ENCODE results near the gene TUBGCP2.

Gene TUBGCP2

DNA sequence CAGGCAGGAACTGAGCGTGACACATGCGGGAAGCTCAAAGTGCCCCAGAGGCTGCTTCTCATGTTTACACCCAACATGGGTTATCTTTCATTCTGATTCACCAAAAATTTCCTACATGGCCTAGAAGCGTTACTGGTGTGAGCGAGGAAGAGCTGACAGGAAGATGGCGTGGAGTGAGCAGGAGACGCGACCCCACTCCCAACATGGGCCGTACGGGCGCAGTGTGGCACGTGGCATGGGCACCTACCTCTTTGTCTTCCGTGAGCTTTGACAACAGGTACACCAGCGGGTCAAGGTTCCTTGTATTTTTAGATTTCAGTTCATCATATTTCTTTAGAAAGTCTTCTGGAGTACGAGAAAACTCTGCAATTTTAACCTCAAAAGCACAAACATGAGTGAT, 8.9 kb downstream of the TUBGCP2 start:
- DNase-seq: no peak

DNA sequence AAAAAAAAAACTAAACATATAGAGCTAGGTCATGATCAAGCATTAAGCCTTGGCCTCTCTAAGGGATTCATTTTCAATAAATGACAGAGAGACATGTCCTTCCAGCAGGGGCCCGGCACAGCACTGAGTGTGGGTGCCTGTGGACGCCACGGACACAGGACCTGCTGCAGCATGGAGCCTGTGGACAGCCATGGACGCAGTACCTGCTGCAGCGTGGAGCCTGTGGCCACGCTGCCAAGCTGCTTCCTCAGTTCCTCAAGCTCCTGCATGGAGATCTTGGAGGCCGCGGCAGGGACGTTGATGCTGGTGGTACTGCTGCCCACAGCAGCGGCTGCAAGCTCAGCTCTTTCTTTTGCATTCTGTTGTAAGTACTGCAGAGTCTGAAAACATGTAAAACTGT, 9.4 kb downstream of the TUBGCP2 start:
- DNase-seq: no peak

DNA sequence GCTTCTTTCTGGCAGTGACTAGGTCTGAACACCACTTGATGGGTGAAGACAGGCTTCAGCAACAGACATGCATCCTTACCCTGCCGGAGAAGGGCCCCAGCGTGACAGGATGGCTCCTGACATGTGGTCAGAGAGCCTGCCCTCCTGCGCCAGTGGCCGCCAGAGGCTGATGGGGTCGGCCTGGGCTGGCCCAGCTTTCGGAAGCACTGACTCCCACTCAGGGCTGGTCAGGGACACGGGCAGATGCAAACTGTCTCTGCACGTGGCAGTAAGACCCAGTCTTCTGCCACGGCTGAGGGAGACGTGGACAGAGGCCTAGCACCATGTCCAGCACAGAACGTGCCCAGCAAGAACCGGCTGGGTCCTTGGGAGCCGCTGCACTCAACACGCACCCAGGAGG, 10.2 kb downstream of the TUBGCP2 start:
- DNase-seq: no peak

DNA sequence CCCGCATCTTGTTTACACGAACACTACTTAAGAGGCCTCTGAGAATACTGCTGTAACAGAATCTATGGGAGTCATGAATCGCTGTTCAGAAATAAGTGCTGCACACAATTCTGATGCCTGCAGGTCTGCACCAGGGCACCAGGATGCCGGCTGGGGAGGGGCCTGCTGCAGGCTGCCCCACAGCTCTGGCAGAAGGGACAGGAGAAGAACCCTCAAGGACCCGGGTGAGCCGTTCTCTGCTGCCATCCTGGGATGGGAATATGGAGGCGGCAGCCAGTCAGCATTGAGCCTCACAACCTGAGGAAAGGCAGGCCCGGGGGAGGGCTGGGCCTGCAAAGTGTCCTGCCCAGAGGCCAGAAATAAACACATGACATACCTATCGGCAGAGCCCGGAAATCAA, 11.2 kb downstream of the TUBGCP2 start:
- no peak for DNase-seq

DNA sequence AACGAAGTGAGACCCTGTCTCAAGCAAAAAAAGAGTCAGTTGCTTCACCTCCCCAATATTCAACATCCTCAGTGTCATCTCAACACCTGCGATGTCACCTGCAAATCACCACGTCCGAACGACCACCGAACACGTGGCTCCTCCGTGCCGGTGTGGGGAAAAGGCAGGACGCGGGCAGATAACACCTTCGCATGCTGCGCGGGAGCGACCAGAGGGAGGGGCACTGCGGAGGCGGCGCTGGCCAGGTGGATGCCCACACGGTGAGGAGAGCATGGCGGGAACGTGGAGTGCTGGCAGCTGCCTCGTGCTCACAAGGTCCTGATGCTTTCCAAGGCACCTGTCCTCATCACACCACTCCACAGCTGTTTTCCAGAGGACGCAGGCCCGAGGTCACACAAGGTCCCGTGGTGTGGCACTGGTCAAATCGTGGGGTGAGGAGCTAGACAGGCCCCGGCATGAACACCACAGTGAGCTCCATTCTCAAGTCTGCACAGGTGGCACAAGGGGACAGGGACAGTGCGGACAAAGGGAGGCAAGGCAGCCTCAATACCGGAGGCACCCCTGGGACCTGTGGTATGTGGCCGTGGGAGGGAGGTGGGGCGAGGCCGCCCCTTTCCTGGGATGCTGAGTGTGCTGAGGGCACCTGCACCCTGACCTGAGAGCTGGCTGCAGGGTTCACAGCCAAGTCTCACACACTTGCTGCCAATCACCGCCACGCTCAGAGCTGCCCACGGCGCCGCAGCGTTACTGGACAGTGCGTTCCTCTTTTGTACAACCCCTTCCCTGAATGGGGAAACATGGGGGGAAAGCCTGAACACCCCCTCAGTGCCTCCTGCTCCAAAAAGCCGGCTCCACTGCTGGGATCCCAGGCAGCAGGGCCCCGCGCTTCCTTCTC, 13.0 kb downstream of the TUBGCP2 start:
- no peak for DNase-seq

DNA sequence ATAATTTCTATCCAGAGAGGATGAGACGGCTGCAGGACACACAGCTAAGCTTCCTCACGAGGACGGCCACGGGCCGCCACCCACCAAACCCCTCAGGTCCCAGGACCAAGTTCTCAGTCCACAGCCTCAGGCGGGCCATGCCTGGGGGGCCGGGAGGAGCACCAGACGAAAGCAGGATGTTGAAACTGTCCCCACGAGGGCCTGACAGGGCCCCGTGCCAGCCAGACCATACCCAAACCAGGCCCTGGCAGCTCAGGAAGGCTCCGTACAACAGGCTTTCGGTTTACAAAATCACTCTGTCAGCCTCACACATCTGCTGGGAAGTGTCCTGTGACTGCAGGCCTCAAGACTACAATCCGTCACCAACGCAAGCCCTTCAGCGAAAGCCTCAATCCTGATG, 14.5 kb downstream of the TUBGCP2 start:
- DNase-seq: no peak

DNA sequence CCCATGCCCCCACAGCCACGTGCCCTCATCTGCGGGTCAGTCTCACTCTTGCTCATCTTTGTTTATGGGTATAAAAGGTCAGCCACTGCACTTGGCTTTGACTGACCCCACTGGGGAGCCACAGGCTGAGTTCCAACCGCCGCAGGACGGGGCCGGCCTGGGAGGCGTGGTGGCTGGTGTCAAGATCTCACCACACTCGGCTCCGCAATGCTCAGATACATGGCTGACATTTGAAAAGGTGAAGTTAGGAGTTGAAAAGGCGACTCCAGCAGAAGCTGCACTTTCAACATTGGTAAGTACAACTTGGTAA, 14.9 kb downstream of the TUBGCP2 start:
- DNase-seq: no peak

DNA sequence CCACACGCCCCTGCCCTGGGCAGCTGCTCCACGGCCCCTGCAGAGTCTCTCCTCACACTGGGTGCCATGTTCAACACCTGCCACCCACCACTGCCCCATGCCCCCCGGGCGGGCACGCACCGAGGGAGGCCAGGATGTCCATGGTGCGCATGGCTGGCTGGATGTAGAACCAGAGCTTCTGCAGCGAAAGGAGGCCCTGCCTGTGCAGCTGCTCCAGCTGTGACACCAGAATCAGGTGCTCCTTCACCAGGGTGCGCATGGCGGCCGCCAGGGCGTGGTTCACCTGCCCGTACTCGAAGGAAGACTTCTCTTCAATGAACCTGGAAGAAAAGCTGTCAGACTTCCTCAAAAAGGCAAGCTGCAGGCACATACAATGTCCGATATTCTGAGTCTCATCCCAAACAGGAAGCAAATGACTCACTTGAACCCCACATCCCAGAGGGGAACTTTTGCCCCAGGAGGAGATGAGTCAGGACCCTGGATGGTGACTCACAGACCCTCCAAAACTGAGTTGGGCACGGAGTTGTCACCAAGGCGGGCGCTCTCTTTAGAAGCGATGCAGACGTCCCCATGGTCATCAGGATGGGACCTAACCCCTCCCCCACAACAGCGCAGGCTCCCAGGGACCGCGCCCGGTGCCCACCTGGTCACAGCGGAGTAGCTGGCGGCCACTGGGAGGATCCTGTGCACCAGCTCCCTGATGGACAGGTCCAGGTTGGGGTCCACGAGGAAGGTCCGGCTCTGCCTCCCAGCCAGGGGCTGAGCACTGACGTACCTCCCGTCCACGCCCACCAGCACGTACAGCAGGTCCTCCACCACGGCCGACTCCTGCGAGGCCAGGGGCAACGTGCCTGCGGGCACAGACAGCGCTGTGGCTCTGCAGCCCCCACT, 15.5 kb downstream of the TUBGCP2 start:
- no peak for DNase-seq

DNA sequence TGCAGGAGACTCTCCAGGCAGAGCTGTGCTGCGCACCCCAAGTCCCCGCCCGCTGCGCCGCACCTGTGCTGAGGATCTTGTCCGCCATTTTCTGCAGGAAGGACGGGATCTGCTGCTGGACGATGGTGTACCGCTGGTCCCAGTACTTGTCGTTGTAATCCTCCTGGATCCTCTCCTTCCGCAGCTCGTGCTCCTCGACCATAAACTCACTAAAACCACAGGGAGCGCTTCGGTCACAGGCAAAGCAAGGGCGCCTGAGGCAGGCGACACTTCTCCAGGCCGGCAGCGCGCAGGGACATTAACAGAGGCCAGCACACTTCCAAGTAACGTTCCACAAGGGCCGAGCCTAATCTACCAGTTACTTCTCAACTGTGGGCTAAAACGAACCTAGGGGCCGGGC, 18.9 kb downstream of the TUBGCP2 start:
- no peak for DNase-seq

DNA sequence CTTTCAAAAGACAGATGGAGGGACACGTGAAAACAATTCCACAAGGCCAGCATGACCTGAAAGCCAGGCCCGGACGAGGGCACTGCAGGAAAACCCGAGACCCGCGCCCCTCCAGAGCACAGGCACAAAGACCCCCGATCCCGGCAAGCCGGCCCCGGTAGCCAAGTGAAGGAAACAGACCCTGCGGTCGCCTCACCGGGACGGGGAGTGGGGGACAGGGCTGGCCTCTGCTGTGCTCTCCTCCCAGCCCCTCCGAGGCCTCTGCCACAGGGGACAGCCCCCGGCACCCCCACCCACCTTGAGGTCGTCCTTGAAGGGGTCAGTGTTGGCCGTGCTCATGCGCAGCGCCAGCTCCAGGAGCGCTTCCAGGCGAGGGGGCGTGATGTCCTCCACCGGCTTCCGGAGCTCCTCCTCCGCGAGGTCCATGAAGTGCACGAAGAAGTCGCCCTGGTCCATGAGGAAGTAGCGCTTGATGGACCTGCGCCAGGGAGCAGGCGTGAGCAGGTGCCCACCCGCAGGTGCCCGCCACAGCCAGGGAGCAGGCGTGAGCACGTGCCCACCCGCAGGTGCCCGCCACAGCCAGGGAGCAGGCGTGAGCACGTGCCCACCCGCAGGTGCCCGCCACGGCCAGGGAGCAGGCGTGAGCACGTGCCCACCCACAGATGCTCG, 20.7 kb downstream of the TUBGCP2 start:
- no peak for DNase-seq

DNA sequence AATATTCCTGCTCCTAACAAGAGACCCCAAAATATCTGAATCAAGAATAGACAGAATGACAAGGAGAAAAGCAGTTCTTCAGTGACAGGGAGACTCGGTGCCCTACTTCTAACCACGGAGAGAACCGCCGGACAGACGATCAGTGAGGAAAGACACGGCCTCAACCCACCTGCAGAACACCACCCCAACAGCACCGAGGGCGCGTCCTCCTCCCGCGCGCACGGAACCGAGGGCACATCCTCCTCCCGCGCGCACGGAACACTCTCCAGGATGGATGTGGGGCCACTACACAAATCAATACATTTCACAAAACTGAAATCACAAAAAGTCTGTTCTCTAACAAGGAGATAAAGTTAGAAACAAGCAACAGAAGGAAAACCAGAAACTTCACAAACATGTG, 22.3 kb downstream of the TUBGCP2 start:
- DNase-seq: no peak

DNA sequence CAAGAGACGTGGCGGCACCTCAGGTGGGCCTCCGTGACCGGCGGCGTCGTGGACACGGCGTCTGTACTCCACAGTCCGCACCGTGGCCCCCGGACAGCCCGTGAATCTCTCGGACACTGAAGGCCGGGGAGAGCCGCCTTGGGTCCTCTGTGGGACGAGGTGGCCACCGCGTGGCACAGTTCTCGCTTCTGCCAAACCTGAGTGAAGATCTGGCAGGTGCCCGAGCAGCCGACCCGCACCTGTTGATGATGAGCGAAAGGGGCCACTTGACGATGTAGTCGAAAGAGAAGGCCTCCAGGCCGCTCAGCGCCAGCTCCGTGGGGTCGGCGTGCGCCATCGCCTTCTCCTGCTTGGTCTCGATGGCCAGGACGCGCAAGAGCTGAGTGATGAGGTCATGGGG, 23.5 kb downstream of the TUBGCP2 start:
- DNase-seq: no peak

DNA sequence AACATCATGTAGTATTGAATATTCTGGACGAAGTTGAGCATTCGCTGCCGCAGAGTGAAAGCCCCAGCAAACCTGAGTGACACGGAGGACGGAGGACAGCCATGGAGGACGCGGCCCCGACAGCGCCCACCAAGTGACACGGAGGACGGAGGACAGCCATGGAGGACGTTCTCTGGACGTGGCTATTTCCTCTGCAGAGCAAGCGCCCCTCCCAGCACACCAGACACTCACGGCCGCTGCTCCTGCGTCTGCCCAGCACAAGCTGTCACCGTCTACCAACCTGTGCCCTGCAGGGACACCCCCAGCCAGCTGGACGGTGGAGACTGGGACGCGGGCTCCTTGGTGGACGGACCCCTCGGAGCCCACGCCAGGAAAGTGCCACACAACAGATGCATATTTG, 24.7 kb downstream of the TUBGCP2 start:
- no peak for DNase-seq

DNA sequence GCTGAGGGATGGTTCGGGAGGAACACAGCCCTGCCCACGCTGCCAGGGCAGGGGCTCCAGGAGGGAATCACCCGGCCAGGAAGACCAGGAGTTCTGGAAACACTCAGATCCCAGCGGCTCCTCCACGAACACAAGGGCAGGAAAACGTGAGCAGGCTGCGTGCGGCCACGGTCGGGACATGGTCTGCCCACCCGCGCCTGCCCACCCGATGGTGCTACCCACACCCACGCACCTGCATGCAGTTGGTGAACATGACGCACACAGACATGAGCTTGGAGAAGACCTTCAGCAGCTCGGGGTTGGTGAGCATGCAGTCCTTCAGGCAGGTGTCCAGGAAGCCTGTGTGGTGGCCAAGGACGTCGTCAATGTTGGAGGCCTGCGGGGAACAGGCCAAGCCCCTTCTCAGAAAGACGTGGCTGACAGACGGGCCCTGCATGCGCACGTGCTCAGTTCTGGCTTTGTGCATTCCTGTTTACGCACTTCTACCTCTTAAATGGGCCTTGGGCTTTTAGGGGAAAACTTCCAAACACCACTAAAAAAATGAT, 25.8 kb downstream of the TUBGCP2 start:
- no peak for DNase-seq

DNA sequence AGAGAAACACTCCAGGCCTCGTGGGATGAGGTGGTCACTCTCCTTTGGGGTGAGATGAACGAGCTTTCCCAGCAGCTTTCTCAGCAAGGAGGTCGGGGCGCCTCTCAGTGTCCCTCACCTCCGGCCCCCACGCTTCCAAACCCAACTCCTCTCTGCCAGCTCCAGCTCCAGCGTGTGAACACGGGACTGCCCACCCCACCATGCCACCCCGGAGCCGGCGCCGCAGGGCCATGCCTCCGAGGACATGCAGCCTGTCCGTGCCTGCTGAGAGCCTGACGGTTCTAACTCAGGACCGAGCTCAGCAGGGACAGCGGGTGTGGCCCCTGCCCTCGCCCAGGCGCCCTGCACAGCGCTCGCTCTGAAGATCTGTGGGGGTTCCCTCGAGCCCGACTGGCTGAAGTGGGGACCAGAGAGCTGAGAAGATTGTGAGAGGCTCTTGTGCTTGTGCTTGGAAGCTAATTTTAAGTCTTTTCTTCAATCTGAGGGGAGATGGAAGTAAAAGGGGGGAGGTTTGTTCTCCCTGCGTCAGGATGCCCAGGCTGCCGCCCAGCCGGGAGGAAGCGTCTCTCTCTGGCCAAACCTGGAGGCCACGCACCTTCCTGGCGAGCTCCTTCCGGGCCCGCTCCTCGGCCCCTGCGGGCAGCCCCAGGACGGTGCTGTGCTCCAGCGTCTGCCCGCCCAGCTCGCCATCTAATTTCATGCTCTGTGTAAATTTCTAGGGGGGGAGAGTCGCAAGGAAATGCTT, 26.9 kb downstream of the TUBGCP2 start:
- DNase-seq: no peak

DNA sequence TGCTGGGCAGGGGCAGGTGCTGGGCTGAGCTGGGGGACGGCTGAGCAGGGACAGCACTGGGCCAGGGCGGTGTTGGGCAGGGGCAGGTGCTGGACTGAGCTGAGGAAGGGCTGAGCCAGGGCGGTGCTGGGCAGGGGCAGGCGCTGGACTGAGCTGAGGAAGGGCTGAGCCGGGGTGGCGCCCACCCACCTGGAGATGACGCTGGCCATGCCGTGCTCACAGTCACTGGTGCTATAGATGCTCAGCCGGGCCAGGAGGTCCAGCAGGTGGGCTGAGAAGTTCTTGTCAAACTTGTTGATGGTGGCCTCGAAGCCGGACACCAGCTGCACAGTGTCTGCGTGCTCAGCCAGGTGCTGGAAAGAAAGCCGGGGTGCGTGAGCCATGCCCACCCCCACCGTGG, 27.6 kb downstream of the TUBGCP2 start:
- no peak for DNase-seq

DNA sequence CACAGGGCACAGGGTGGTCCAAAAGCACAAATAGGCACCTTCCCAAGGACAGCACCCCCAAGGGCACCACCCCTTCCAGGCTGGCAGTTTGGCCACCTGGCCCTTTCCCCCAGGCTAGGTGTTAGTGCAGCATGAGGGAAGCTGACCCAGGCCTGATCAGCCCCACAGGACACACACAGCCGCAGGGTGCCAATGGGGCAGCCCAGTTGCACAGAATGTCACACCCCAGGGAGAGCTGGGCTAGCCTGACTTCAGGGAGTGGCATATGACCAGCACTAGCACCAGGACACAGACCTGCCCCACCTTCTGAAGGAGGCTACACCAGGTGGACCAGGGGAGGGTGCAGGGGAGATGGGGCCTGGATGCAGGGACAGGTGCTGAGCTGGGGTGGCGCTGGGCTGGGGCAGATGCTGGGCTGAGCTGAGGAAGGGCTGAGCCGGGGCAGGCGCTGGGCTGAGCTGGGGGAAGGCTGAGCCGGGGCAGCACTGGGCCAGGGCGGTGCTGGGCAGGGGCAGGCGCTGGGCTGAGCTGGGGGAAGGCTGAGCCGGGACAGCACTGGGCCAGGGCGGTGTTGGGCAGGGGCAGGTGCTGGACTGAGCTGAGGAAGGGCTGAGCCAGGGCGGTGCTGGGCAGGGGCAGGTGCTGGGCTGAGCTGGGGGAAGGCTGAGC, 28.1 kb downstream of the TUBGCP2 start:
- DNase-seq: no peak

DNA sequence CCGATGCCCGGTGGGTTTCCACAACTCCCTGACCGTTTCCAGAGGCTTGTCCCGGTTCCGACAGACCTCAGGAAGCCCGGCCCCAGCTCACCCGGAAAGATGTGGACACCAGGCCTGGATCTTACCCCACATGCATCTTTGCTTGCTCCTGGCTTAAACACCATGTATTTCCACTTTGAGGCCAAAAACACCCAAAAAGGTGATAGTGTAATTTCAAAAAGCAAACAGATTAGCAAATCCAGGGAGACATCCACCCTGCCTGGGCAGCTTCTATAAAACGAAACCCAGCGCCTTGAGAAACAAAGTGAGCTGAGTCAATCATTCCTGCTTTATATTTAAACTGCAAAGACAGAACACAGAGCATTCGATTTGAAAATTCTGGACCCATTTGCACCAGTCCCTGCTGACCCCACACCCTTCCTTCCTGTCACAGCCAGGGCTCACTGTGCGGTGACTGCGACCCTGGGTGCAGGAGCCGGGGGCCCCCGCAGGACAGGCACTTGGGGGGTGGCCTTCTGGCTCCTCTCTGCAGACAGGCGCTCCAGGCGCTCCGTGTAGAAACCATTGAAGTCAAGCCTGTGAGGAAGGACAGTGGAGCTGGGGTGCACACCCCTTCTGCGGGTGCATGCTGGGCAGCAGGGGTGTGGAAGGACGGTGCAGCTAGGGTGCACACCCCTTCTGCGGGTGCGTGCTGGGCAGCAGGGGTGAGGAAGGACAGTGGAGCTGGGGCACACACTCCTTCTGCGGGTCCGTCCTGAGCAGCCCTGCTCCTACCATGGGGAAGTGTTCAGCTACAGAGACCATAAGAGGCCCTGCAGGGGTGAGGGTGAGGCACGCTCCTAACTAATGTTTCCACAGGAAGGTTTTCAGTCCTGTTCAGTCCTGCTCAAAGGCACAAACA, 29.1 kb downstream of the TUBGCP2 start:
- DNase-seq: no peak

DNA sequence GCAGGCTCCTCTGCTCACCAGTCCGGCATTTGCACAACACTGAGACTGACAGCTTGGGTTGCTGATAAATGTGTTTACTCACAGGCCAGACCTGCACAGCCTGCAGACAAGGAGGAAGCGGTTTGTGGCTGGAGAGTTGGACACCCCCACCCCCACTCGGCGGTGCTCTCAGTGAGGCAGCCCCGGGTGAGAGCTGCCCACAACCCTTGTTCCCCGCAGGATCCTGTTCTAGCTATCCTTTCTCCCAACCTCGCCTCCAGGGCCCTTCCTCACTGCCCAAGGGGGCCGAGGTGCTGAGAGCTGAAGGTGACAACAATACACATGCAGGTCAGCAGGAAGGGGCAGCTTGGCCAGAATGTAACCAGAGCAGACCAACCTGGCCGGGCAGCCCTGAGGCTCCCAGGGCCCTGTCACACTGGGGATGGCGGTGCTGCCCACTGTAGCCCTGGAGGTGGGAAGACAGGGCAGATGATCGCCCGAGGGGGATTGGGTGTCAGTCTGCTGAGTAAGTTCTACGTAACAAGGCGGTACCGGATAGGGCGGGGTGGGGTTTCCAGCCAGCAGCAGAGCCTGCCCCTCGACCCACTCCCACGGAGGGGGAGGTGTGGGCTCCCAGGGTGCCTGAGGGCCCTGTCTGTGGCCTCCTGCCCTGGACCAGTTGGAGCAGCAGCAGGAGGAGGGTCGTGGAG, 30.0 kb downstream of the TUBGCP2 start:
- DNase-seq: no peak

DNA sequence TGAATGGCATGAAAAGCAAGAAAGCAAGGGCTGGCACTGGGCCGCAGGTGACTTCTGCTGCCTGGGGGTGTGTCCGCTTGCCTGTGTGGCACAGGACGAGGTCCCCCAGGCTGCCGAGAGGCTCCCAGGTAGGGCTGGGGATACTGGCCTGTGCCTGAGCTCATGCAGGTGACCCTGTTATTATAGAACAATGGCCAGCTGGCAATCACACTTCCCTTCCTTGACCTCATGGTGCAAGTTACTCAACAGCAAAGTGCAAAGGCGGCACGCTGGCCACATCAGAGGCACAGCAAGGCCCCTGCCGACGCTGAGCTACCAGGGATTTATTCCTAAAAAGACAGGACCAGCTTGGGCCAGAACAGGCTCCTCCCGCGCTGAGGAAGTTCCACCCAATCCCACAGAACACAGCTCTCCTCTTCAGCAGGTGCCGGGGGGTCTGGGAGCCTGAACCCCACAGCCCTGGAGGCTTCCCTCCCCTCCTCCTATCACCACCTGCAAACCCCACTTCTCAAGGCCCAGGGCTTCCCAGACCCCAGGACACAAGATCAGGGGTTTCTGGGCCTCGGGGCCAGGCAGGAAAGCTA, 30.6 kb downstream of the TUBGCP2 start:
- no peak for DNase-seq

All from activated T-cell treated with anti-CD3 and anti-CD28 coated beads for 4 hours (primary cell).